ENCODE results near the gene CHTOP.

Gene CHTOP

DNA sequence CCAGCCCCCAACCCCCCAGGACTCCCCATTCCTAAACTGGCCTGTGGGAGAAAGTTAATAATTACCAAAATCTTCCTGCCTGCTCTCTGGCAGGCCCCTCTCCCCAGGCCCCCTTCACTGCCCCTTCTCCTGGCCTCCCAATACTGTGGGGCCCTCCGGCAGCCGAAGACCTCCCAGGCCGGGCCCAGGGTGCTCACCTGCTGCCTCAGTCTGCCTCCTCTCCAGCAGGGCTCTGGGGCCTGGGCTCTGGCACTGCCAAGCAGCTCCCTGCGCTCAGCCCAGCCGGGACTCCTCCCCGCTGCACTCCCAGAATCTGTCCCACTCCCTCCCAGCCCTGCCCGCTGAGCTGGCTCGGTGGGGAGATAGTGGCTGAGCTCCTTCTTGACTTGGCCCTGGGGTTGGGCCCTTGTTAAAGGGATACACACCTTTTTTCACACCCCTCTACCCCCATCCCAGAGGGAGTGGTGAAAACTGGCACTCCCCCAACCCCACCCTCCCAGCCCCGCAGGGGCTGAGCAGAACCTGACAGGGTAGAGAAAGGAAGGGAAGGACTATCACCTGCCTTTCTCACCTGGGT lies 21.0 kb upstream of the CHTOP start, which contains the start of gene S100A16:
TSS of gene S100A16 (minus strand) at position 383 of the 577 bp plus-strand sequence. CDS start 4,986 bp downstream, outside the sequence.
- peak; percentile 63 for DNase-seq

DNA sequence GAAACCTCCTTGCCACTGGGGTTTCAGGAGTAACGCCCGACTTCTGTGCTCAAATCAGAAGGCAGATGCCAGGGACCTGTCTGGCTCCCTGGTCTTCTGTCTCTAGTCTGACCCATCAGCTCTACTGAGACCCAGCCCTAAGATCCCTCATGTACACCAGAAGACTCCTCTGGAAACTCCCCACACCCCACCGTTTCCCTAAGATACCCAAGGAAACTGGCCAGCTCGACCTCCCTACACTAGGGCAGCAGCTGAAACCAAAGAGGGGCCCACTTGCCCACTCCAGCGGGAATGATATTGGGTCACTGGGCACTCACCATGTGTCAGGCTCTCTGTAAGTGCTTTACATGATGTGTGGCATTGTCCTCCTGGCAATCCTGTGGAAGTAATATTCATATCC lies 20.5 kb upstream of the CHTOP start:
- no peak for DNase-seq

DNA sequence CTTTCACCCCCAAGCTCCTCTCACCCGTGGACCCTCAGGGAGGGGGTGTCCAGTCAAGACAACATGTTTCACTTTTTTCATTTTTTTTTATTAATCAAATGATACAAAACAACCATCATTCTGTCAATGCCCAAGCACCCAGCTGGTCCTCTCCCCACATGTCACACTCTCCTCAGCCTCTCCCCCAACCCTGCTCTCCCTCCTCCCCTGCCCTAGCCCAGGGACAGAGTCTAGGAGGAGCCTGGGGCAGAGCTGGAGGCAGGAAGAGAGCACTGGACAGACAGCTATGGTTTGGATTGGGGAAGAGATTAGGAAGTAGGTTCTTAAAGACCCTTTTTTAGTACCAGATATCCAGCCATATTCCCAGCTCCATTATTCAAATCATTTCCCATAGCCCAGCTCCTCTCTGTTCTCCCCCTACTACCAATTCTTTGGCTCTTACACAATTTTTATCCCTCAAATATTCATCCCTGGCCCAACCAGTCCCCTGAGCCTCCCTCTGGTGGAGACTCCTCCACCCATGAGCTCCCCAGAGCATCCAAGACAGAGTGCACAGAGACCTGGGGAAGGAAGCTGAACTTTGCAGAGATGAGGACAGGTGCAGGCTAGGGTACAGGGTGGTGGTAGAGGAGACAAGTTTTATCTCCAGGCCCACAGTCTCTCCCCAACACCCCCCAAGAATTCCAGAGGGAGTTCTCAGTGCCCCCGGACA lies 19.5 kb upstream of the CHTOP start:
- DNase-seq: no peak

DNA sequence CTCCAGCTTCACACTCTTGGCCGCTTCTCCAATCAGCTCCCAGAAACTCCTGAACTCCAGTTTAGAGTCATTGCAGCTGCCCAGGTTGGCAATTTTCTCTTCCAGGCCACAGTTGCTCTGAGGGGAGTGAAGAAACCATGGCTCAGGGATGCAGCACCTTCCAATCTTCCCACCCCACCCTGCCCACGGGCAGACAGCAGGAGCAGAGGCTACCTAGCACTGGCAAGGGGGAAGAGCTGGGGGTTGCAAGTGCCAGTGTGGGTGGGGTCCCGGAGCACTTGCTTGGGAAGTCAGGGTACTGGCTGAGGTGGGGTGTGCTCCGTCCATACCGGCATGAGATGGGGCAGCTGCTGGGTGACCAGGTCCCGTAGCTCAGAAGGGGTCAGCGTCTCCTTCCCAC lies 19.0 kb upstream of the CHTOP start:
- DNase-seq: no peak

DNA sequence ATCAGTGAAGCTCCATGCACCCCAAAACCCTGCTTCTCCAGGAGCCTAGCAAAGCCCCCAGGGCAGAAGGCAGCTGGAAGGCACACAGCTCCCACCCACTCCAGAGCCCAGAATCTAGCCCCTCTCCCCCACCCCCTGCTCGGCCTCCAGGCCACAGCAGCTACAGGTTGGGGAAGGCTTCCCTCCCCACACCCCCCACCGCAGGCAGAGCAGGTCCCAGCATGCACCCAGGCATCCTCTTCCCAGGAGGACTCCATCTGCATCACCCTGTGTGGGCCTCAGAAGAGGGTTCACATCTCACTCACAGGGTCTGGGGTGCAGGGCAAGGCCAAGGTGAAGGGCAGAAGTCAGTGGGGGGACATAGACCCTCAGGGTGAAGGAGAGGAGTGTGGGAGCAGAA lies 18.5 kb upstream of the CHTOP start:
- no peak for DNase-seq

DNA sequence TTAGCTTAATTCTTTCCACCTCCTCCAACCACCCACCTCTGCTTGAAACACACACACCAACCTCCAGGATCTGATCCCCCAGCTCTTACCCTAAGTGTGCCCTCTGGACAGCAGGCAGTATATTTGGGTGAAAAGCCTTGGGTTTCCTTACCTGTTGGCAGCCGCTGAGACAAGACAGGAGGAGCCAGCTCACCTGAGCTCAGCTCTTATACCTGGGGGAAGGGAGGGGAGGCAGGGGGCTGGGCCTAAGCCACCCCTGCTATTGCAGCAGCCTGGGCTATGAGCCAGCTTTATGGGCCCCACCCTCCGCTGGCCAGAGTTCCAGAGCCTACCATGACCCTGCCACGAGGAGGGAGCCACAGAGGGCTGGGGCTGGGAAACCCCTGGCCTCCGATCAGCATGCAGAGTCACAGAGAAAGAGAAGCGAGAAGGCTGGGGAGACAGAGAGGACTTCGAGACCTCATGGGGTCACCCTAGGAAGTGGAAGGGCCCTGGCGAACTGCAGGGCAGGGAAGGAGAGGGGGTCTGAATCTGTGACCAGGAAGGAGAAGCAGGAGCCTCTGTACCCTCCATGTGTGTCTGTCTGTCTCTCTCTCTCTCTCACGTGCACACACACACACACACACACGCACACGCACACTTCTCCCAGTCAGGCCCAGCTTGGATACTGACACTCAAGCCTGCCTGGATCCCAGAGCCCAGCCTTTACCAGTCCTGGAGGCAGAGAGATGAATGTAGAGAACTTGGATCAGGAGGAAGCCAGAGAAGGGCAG lies 17.5 kb upstream of the CHTOP start, which contains the start of gene S100A14:
TSS of gene S100A14 (minus strand) at position 182 of the 773 bp plus-strand sequence. CDS start 467 bp downstream, outside the sequence.
- no peak for DNase-seq

DNA sequence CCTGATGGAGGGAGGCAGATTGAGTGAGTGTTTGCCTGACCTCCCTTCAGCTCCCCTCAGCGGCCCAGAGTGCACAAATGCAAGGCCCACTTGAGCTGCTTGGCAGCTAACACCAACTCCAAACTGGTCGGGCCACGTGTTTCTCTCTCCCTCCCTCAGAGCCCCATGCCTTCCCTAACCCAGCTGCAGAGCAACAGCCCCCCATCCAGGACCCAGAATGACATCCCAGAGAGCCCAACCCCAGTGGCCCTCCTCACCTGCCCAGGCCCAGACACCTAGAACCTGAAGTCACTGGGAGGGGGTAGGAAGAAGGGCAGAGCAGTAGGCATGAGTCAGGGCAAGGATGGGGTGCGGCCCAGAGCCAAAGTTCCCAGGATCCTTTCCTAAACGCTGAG lies 17.0 kb upstream of the CHTOP start:
- no peak for DNase-seq

DNA sequence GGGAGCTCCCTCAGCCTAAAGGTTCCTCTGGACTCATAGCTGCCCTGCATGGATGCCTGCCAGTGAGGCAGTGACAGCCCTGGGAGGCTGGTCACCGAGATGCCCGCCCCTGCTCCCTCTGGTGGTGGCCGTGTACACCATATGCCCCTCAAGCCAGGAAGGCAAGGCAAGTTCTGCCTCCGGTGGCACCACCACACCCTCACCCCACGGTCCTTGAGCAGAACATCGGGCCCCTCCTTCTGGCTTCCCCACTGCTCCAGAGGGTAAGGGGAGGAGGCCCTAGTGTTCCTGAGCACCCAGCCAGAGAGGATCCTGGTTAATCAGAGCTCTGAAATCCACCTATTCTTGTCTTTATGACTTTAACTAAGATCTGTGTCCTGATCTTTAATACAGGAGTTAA lies 16.2 kb upstream of the CHTOP start:
- DNase-seq: peak; percentile 39

DNA sequence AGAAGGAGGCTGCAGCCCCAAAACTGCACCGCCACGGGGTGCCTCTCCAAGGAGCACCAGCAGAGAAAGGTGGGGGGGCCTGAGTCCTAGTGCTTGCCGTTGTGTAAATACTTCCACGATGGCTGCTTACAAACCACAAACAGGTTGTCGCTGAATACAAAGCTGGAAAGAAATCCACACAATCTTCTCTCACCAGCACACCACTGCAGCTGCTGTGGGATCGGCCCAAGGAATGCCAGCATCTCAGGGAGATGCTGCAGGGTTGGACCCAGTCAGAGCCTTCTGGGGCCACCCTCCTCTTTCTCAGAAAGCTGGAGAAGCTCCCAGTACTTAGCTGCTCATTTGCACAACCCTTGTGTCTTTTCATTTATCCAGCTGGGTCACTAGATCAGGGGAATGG lies 14.7 kb upstream of the CHTOP start:
- no peak for DNase-seq

DNA sequence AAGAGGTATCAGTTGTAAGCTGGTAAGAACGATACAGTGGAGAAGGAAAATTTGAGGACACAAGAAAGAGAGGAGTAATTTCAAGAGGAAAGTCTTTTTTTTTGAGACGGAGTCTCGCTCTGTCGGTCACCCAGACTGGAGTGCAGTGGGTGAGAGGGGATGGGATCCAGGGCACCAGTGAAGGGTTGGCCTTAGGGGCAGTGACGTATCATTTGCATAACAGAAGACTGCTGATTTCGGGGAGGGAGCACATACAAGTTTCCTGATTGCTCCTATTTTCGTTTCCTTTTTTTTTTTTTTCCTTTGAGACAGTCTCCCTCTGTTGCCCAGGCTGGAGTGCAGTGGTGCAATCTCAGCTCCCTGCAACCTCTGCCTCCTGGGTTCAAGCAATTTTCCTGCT lies 10.8 kb upstream of the CHTOP start:
- DNase-seq: no peak

DNA sequence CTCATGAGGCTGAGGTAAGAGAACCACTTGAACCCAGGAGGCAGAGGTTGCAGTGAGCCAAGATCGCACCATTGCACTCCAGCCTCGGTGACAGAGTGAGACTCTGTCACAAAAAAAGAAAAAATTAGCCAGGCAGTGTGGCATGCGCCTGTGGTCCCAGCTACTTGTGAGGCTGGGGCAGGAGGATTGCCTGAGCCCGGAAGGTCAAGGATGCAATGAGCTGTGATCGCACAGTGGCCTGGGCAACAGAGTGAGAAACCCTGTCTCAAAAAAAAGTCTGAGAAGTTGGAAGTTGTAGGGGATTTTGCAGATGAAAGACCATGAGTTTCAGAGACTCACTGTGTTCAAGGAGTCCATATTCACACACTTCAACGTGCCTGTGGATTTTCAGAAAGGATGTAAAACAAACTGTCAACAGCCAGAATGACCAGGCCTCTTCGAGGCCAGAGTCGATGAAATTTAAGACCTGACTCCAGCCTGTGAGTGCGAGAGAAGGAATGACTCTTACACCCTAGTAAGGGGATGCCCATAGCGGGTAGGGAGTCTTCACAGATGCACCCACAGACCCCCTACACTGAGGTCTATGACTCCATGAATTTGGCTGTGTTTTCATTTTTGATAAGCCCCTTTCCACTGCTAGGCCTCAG lies 8.8 kb upstream of the CHTOP start:
- no peak for DNase-seq

DNA sequence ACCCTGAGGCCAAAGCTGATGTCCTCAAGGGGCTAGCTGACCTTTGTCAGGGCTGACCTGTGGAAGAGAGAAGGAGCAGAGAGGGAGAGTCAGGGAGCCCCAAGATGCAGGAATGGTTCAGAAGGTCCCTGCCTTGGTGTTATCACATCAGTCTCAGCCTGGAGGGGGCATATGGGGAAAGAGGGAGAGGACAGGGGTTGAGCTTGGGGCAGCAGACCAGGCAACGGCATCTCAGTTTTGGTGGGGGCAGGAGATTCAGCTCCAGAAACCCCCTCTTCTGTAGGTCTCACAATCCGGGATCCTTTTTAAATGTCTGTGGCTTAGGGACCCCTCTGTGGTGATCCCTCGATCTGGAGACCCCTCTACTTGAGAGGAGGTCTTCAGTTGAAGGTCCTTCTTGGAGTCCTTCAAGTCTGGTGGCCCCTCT lies 7.4 kb upstream of the CHTOP start:
- DNase-seq: no peak

DNA sequence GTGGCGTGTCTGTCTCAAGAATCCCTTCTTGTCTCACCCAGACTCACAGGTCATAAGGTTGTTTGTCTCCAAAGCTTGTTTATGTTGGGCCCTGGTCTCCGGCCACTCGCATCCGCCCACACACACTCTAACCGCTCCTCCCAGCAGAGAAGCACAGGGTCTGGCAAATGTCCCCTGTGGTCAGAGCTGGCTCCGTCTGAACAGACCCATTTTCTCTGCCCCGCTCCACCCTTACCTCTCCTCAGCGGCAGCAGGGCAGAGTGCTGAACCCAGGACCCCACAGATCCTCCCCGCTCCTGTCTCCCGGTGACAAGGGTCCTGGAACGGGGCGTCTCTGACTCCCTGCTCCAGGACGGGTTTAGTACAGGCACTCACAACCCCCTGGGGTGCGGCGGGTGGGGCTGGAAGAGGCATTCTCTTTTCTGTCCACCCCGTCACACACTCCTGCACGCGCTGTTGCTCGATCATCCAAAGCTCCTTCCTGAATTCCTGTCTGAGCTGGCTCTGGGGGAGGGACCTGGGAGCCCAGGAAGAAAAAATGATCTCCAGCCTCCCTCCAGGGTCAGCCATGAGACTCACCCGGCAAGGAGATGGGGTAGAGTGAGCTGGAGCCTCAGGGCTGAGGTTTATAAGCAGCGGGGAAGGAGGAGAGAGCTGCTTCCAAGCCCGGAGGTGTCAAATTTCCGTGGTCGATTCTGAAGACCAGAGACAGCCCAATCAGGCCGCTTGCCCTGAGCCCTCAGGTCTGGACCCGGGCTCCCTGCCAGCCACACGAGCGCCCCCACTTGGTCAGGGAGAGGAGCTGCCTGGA lies 6.8 kb upstream of the CHTOP start, which contains the start of gene S100A13:
TSS of gene S100A13 (minus strand) at position 602 of the 811 bp plus-strand sequence. CDS start 1,033 bp downstream, outside the sequence.
- DNase-seq: peak; percentile 96

DNA sequence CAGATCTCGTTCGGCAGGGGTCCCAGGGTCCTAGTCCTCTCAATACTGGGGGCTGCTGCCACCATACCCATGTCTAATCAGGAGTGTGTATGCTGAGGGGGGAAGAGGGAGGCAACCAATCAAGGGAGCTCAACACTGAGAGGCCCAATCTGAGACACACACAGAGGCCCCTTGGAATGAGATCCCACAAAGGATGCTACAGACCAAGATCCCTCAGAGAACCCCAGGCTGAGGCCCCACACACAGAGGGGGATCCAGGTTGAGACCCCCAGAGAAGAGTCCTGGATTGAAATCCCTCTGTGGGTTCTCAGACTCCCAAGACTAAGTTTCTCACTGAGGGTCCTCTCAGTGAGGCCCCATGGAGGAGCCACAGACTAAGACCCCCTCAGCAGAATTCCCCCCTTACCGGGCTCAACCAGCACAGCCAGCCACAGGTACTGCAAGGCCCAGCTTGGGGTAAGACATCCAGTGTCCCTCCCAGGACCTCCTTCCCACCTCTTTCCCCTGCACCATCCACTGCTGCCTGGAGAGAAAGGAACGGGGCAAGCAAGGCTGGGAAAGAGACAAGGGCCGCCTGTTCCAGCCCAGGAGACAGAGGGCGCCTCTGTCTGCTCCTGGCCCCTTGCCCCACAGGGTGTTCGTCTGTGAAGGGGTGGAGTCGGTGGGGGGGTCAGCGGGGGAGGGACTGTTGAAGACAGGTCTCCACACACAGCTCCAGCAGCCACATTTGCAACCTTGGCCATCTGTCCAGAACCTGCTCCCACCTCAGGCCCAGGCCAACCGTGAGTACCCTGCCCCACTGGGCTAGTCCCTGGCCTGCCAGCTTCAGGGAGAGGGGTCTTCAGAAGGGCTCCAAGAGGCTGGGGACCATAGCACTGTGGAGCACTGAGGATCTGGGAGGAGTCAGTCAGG lies 5.9 kb upstream of the CHTOP start, which contains the start of gene S100A1:
TSS of gene S100A1 (plus strand) at position 720 of the 912 bp plus-strand sequence. CDS start 2,088 bp downstream, outside the sequence.
- no peak for DNase-seq

DNA sequence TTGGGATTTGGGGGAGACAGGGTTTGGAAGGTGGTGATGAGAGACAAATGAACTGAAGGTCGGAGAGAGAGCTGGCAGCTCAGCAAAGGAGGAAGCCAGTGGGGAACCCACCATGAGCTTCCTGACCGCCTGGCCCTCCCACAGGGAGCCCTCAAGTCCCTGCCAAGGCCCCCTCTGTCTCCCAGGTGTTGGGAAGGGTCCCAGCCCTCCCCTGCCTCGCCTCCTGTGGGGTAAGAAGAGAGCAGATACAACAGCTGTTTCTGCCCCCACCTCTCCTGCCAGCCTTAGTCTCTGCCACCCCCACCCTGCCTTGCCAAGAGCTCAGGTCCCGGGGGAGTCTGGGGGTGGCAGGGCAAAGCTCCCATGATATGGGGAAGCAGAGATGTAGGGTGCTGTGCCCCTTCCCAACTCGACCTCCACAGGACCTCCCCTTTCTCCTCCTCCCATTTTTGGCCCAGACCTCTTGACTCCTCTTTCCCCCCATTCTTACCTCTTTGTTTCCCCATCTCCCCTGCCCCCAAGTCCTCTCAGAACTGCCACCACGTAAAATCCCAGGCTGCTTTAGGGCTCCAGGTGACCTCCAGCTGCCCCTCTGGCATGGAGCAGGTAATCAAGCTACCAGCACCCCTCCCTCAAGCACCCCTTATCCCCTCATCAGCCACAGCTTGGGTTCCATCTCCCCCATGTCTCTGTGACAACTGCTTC lies 5.1 kb upstream of the CHTOP start:
- no peak for DNase-seq

DNA sequence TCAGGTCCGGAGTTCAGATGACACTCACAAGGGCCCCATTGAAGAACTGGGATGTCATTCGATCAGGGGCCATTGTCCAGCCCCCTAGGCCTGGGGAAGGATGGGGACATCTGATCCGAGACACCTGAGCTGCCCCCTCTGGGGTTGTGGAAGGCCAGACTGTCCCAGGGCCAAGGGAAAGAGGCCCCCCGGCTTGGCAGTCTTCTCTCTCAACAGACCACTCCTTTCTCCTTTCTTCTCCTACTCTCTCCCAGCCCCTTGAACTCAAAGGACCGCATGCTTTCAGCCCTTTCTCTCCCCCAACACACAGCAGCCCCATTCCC lies 4.6 kb upstream of the CHTOP start:
- DNase-seq: no peak

DNA sequence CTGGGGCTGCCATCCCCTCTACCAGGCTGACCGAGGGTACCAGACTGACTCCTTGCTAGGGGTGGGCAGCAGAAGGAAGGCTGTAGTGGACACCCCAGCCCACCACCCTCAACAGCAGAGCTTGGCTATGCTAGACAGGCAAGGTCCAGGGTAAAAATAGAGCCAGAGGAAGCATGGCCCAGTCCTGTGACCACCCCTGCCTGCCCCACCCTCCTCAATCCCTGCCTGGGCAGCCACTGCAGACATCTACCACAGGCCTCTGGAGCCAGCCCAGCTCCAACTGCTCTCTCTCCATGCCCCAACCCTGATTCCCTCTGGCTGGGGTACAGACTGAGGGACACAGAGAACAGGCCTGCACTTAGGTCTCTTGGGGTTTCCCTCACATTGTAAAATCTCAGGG lies 3.9 kb upstream of the CHTOP start:
- no peak for DNase-seq

DNA sequence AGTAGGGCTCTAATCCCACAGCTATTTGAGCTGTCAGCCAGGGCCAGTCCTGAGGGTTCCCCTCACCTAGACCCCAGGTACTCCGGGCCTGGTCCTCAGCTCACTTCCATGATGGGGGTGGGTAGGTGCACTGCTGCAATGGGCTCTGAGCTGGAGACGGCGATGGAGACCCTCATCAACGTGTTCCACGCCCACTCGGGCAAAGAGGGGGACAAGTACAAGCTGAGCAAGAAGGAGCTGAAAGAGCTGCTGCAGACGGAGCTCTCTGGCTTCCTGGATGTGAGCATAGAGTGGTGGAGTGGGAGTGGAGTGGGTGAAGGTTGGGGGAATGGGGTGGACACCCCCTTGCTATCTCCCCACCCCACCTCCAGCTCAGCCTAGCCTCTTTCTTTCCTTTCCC lies 3.5 kb upstream of the CHTOP start:
- no peak for DNase-seq

DNA sequence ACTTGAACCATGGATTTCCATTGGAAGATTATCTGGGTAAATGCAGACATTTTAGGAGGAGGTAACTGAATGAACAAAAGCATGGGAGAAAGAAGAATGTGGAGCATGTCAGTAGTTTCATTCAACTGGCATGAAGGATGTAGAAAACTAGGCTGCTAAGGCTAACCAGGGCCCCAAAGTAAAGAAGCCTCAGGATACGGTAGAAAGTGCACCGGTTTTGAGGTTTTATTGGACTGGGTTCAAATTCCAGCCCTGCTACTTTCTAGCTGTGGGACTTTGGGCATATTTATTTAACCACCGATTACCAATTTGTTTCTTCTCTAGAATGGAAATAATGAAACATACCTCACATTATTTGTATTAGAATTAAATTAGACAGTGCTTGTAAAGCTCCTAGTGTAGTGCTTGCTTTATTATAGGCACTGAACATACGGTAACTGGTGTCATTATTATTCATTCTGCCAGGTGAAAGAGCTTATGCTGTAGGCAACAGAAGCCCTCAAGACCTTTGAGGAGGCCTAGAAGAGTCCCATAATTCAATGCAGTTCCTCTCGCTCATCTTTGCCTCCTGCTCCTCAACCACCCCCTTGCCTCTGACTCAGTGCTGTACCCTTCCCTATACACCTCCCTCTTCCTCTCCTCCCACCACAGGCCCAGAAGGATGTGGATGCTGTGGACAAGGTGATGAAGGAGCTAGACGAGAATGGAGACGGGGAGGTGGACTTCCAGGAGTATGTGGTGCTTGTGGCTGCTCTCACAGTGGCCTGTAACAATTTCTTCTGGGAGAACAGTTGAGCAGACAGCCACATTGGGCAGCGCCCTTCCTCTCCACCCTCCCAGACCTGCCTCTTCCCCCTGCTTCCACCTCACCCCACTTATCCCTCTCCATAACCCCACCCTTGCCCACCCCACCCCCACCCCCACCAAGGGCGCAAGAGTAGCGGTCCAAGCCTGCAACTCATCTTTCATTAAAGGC lies 2.5 kb upstream of the CHTOP start:
- DNase-seq: no peak

Measured in fibroblast of skin of abdomen (primary cell).